Left hindlimb (tissue), 1 donor: Measurements from ENCODE around the gene BDH1.
"Not testable (repeated sequence)": the region's sequence is repeated elsewhere in the genome, so short reads cannot be mapped to it uniquely, and the experiment has no call there.

Experiments used
- DNase-seq: peaks from one replicate; pipeline ENCODE4 v3.0.0-alpha.2; 2018

Gene BDH1

GRCh38 chr3:197482001-197482400, 73.8 kb downstream of the BDH1 start:
- no peak for DNase-seq

GRCh38 chr3:197480320-197480719, 75.4 kb downstream of the BDH1 start:
- DNase-seq, result no peak

GRCh38 chr3:197478746-197479668, 76.8 kb downstream of the BDH1 start:
- no peak for DNase-seq

- DNase-seq, result not testable (repeated sequence)
Observed at GRCh38 chr3:197477816-197478215, 78.0 kb downstream of the BDH1 start.

GRCh38 chr3:197475997-197476525, 79.7 kb downstream of the BDH1 start:
- no peak for DNase-seq

- no peak for DNase-seq
Observed at GRCh38 chr3:197475514-197475913, 80.3 kb downstream of the BDH1 start.

GRCh38 chr3:197472151-197472550, 83.6 kb downstream of the BDH1 start:
- no peak for DNase-seq

GRCh38 chr3:197471221-197472010, 84.4 kb downstream of the BDH1 start:
- no peak for DNase-seq

GRCh38 chr3:197468866-197469382, 86.8 kb downstream of the BDH1 start:
- no peak for DNase-seq

- DNase-seq, result no peak
Observed at GRCh38 chr3:197468167-197468566, 87.6 kb downstream of the BDH1 start.

GRCh38 chr3:197466586-197467399, 89.0 kb downstream of the BDH1 start:
- no peak for DNase-seq

- no peak for DNase-seq
Observed at GRCh38 chr3:197465996-197466549, 89.7 kb downstream of the BDH1 start.

- DNase-seq, result no peak
Observed at GRCh38 chr3:197465197-197465995, 90.4 kb downstream of the BDH1 start.

GRCh38 chr3:197464794-197465193, 91.0 kb downstream of the BDH1 start:
- no peak for DNase-seq

GRCh38 chr3:197463279-197463678, 92.5 kb downstream of the BDH1 start:
- DNase-seq, result no peak

GRCh38 chr3:197462808-197463207, 93.0 kb downstream of the BDH1 start:
- DNase-seq, result no peak

- DNase-seq, result no peak
Observed at GRCh38 chr3:197460639-197461038, 95.1 kb downstream of the BDH1 start.

- DNase-seq, result no peak
Observed at GRCh38 chr3:197460002-197460401, 95.8 kb downstream of the BDH1 start.
